Neural progenitor cell (in vitro differentiated cells): ENCODE data around the gene CSNK2A1. TPM values are rescaled to one million over a fixed set of nuclear protein-coding genes. Genes with fewer than 3 reads are reported as not detected.
"Not testable (repeated sequence)": the region's sequence is repeated elsewhere in the genome, so short reads cannot be mapped to it uniquely, and the experiment has no call there.

Source experiments
- DNase-seq: peaks from one replicate; pipeline ENCODE4 v3.0.0-alpha.2; 2016; ENCODE audit warnings: low spot score
- H2AFZ ChIP-seq: fragments of 200-600 bp; sonication (generic); replicated peaks from 2 replicates; pipeline ENCODE4 v1.6.1; 2016; ENCODE audit warnings: antibody characterized with exemption
- H3F3A ChIP-seq: fragments of 200-600 bp; sonication (generic); 2 replicates; pipeline ENCODE4 v1.6.1; 2016; ENCODE audit warnings: antibody characterized with exemption, low read depth
- H3K27ac ChIP-seq: fragments of 200-600 bp; sonication (generic); 2 replicates; pipeline ENCODE4 v1.5.1; 2016; ENCODE audit warnings: mild to moderate bottlenecking
- H3K27me3 ChIP-seq: fragments of 200-600 bp; sonication (generic); 2 replicates; pipeline ENCODE4 v1.6.1; 2016; ENCODE audit warnings: mild to moderate bottlenecking, moderate library complexity
- H3K36me3 ChIP-seq: fragments of 200-600 bp; sonication (generic); 2 replicates; pipeline ENCODE4 v1.5.1; 2016
- H3K4me1 ChIP-seq: fragments of 200-600 bp; sonication (generic); 2 replicates; pipeline ENCODE4 v1.6.1; 2016; ENCODE audit warnings: mixed run types
- H3K4me2 ChIP-seq: fragments of 200-600 bp; sonication (generic); 2 replicates; pipeline ENCODE4 v1.6.1; 2016
- H3K4me3 ChIP-seq: fragments of 200-600 bp; sonication (generic); 2 replicates; pipeline ENCODE4 v1.5.1; 2016
- H3K79me2 ChIP-seq: fragments of 200-600 bp; sonication (generic); 2 replicates; pipeline ENCODE4 v1.6.1; 2016; ENCODE audit warnings: low read depth
- H3K9ac ChIP-seq: fragments of 200-600 bp; sonication (generic); 2 replicates; pipeline ENCODE4 v1.6.1; 2016
- H3K9me3 ChIP-seq: fragments of 200-600 bp; sonication (generic); 2 replicates; pipeline ENCODE4 v1.5.1; 2016; ENCODE audit warnings: low read depth
- H4K20me1 ChIP-seq: fragments of 200-600 bp; sonication (generic); 2 replicates; pipeline ENCODE4 v1.6.1; 2016; ENCODE audit warnings: low read depth
- H3K27ac Mint-ChIP-seq: 3 replicates; pipeline ENCODE4 v1.8.0; 2021; ENCODE audit warnings: mixed read lengths
- H3K27me3 Mint-ChIP-seq: 2 replicates; pipeline ENCODE4 v1.8.0; 2022; ENCODE audit warnings: low read depth, mild to moderate bottlenecking, inconsistent platforms, moderate library complexity, mixed read lengths; ENCODE audit not compliant: insufficient read depth
- H3K36me3 Mint-ChIP-seq: 3 replicates; pipeline ENCODE4 v1.8.0; 2021; ENCODE audit warnings: mixed read lengths
- H3K4me1 Mint-ChIP-seq: 3 replicates; pipeline ENCODE4 v1.8.0; 2021; ENCODE audit warnings: mixed read lengths
- H3K4me3 Mint-ChIP-seq: 3 replicates; pipeline ENCODE4 v1.8.0; 2021; ENCODE audit warnings: mild to moderate bottlenecking, moderate library complexity, mixed read lengths
- H3K9me3 Mint-ChIP-seq: 3 replicates; pipeline ENCODE4 v1.8.0; 2020; ENCODE audit warnings: mixed read lengths
- CTCF ChIP-seq: fragments of 200-600 bp; sonication (generic); IDR thresholded peaks from 2 replicates; pipeline ENCODE4 v1.5.1; 2017; ENCODE audit warnings: antibody characterized with exemption, mild to moderate bottlenecking
- EZH2 ChIP-seq: fragments of 200-600 bp; sonication (generic); IDR thresholded peaks from 2 replicates; pipeline ENCODE4 v1.6.1; 2017; ENCODE audit warnings: antibody characterized with exemption, mild to moderate bottlenecking, moderate library complexity
- EZH2phosphoT487 ChIP-seq: fragments of 200-600 bp; sonication (generic); IDR thresholded peaks from 2 replicates; pipeline ENCODE4 v1.6.1; 2017; ENCODE audit warnings: antibody characterized with exemption
- total RNA-seq: library from RNA; depleted of rRNA; stranded (reverse); fragments of >200 nt; gene quantifications from 2 replicates; pipeline ENCODE4 v1.2.3, GENCODE V29; 2015; ENCODE audit warnings: low replicate concordance

Gene CSNK2A1
- total RNA-seq, 1 donor from 2014 or later, result 599 TPM

GRCh38 chr20:516799-517198 lies 26.8 kb downstream of the CSNK2A1 start:
- H3K4me3 Mint-ChIP-seq, result no peak overlapping the region
- no peak overlapping the region for H3K27ac Mint-ChIP-seq
- Histone ChIP-seq H3K79me2 (peaks cover 100% of the 10 kb centered on the region), H4K20me1 (peaks cover 93% of the 10 kb centered on the region), H3K4me1 (peaks cover 9% of the 10 kb centered on the region), H3F3A (no peaks in the 10 kb centered on the region), H3K9ac (no peak overlapping the region), H3K36me3 (peaks cover 18% of the 10 kb centered on the region), H3K27ac (peak overlapping the region; percentile 30), H3K4me3 (no peak overlapping the region), H3K9me3 (no peaks in the 10 kb centered on the region), H3K27me3 (no peaks in the 10 kb centered on the region), H3K4me2 (no peak overlapping the region), H2AFZ (no peak overlapping the region)
- no peaks in the 10 kb centered on the region for H3K27me3 Mint-ChIP-seq
- no peak for DNase-seq
- peaks cover 12% of the 10 kb centered on the region for H3K4me1 Mint-ChIP-seq
- peaks cover 60% of the 10 kb centered on the region for H3K36me3 Mint-ChIP-seq
- H3K9me3 Mint-ChIP-seq, result peaks cover 26% of the 10 kb centered on the region
- TF ChIP-seq CTCF (no peak), EZH2phosphoT487 (no peak)

- H2AFZ ChIP-seq, result no peak overlapping the region
- Mint-ChIP-seq H3K27me3 (no peaks in the 10 kb centered on the region), H3K36me3 (peaks cover 53% of the 10 kb centered on the region), H3K27ac (no peak overlapping the region), H3K9me3 (peaks cover 16% of the 10 kb centered on the region), H3K4me1 (peaks cover 12% of the 10 kb centered on the region), H3K4me3 (no peak overlapping the region)
- H3K27ac ChIP-seq, result no peak overlapping the region
- peaks cover 9% of the 10 kb centered on the region for H3K4me1 ChIP-seq
- DNase-seq, result no peak
- no peaks in the 10 kb centered on the region for H3F3A ChIP-seq
- peaks cover 93% of the 10 kb centered on the region for H4K20me1 ChIP-seq
- H3K4me3 ChIP-seq, result no peak overlapping the region
- no peak overlapping the region for H3K9ac ChIP-seq
- peaks cover 7% of the 10 kb centered on the region for H3K36me3 ChIP-seq
- H3K27me3 ChIP-seq, result no peaks in the 10 kb centered on the region
- no peak overlapping the region for H3K4me2 ChIP-seq
- no peak for TF ChIP-seq EZH2phosphoT487
- peaks cover 100% of the 10 kb centered on the region for H3K79me2 ChIP-seq
- H3K9me3 ChIP-seq, result no peaks in the 10 kb centered on the region
Measured at GRCh38 chr20:515696-516095, 27.9 kb downstream of the CSNK2A1 start.

GRCh38 chr20:513429-513828 lies 30.2 kb downstream of the CSNK2A1 start:
- Histone ChIP-seq H3K4me2 (no peak overlapping the region), H3K36me3 (no peaks in the 10 kb centered on the region), H3K9ac (no peak overlapping the region), H3F3A (no peaks in the 10 kb centered on the region), H3K27me3 (no peaks in the 10 kb centered on the region), H2AFZ (no peak overlapping the region), H3K79me2 (peaks cover 100% of the 10 kb centered on the region), H3K9me3 (no peaks in the 10 kb centered on the region), H3K27ac (no peak overlapping the region), H3K4me3 (no peak overlapping the region), H3K4me1 (peaks cover 9% of the 10 kb centered on the region), H4K20me1 (peaks cover 100% of the 10 kb centered on the region)
- H3K4me1 Mint-ChIP-seq, result peaks cover 12% of the 10 kb centered on the region
- H3K27ac Mint-ChIP-seq, result no peak overlapping the region
- TF ChIP-seq EZH2phosphoT487, result no peak
- no peak for TF ChIP-seq CTCF
- no peak for TF ChIP-seq EZH2
- H3K36me3 Mint-ChIP-seq, result peaks cover 43% of the 10 kb centered on the region
- no peaks in the 10 kb centered on the region for H3K9me3 Mint-ChIP-seq
- DNase-seq, result no peak
- no peaks in the 10 kb centered on the region for H3K27me3 Mint-ChIP-seq
- no peak overlapping the region for H3K4me3 Mint-ChIP-seq

- not testable (repeated sequence) for H3K36me3 ChIP-seq, H3K4me1 ChIP-seq, H3K4me3 Mint-ChIP-seq, H3K9me3 Mint-ChIP-seq, DNase-seq, H3K9me3 ChIP-seq, H3F3A ChIP-seq, H3K9ac ChIP-seq, H3K4me3 ChIP-seq, H3K27ac Mint-ChIP-seq, H3K4me2 ChIP-seq, H2AFZ ChIP-seq, H3K4me1 Mint-ChIP-seq, H3K27me3 ChIP-seq, H3K27me3 Mint-ChIP-seq, H3K27ac ChIP-seq
- H3K36me3 Mint-ChIP-seq, result peaks cover 39% of the 10 kb centered on the region
- peaks cover 99% of the 10 kb centered on the region for H3K79me2 ChIP-seq
- peaks cover 96% of the 10 kb centered on the region for H4K20me1 ChIP-seq
Measured at GRCh38 chr20:510328-511057, 33.1 kb downstream of the CSNK2A1 start.

GRCh38 chr20:508364-508787 lies 35.2 kb downstream of the CSNK2A1 start:
- not testable (repeated sequence) for H2AFZ ChIP-seq, H3K4me3 ChIP-seq, H3K4me2 ChIP-seq, H3K9me3 Mint-ChIP-seq, H3K27ac ChIP-seq, H3K4me1 Mint-ChIP-seq, H3F3A ChIP-seq, H3K9me3 ChIP-seq, H3K4me3 Mint-ChIP-seq, H3K27me3 ChIP-seq, H3K4me1 ChIP-seq, H3K27me3 Mint-ChIP-seq, DNase-seq, H3K9ac ChIP-seq, H3K27ac Mint-ChIP-seq
- Histone ChIP-seq H3K79me2 (peaks cover 77% of the 10 kb centered on the region), H4K20me1 (peaks cover 83% of the 10 kb centered on the region), H3K36me3 (peaks cover 19% of the 10 kb centered on the region)
- peaks cover 25% of the 10 kb centered on the region for H3K36me3 Mint-ChIP-seq
